PC-3 (cell line): ENCODE data around the gene CAMKK2. TPM values are rescaled to one million over a fixed set of nuclear protein-coding genes. Genes with fewer than 3 reads are reported as not detected.
A peak's percentile ranks its signal among the peaks of the same experiment; 100 is the strongest.
"Not testable (repeated sequence)": the region's sequence is repeated elsewhere in the genome, so short reads cannot be mapped to it uniquely, and the experiment has no call there.

Experiments
- ATAC-seq: fragments of 200-7000 bp; cut with Tn5 transposase; 2 replicates; pipeline ENCODE4 v1.9.1; 2020; ENCODE audit warnings: mild to moderate bottlenecking, moderate library complexity
- BruUV-seq: library from RNA; stranded (reverse); fragments of 400-500 nt; replicated peaks from 2 replicates; lab custom pipeline; 2021; lab: Mats Ljungman, UMichigan
- CTCF ChIA-PET: fragments of 300-600 bp; sonication (Branson Sonifier 250); formaldehyde crosslinking; loops from one replicate; lab custom pipeline; 2022; ENCODE audit warnings: antibody characterized with exemption; lab: Charles Lee
- POLR2A ChIA-PET: fragments of 300-600 bp; sonication (Branson Sonifier 250); formaldehyde crosslinking; loops from one replicate; lab custom pipeline; 2022; ENCODE audit warnings: antibody characterized with exemption; ENCODE audit not compliant: unreplicated experiment; lab: Charles Lee
- DNase-seq: peaks from one replicate; pipeline ENCODE4 v3.0.0-alpha.2; 2015
- H2AFZ ChIP-seq: fragments of 300-600 bp; sonication (generic); 2 replicates; pipeline ENCODE4 v1.6.0; 2016; ENCODE audit warnings: antibody characterized with exemption, low read length
- H3F3A ChIP-seq: fragments of 300-600 bp; sonication (generic); one replicate; pipeline ENCODE4 v1.6.0; 2017; ENCODE audit warnings: antibody characterized with exemption, low read length, control low read depth, mild to moderate bottlenecking; ENCODE audit not compliant: unreplicated experiment
- H3K27ac ChIP-seq: fragments of 300-600 bp; sonication (generic); 2 replicates; pipeline ENCODE4 v1.5.1; 2016; ENCODE audit warnings: mild to moderate bottlenecking, low read length
- H3K27me3 ChIP-seq: fragments of 300-600 bp; sonication (generic); 2 replicates; pipeline ENCODE4 v1.6.1; 2016; ENCODE audit warnings: low read length, mixed read lengths
- H3K36me3 ChIP-seq: fragments of 300-600 bp; sonication (generic); 2 replicates; pipeline ENCODE4 v1.6.1; 2016; ENCODE audit warnings: low read depth, mixed run types, low read length, mixed read lengths
- H3K4me1 ChIP-seq: fragments of 300-600 bp; sonication (generic); 2 replicates; pipeline ENCODE4 v1.5.1; 2016; ENCODE audit warnings: low read length; ENCODE audit not compliant: insufficient read depth
- H3K4me2 ChIP-seq: fragments of 300-600 bp; sonication (generic); 2 replicates; pipeline ENCODE4 v1.6.0; 2016; ENCODE audit warnings: low read length
- H3K4me3 ChIP-seq: fragments of 300-600 bp; sonication (generic); 2 replicates; pipeline ENCODE4 v1.5.1; 2016; ENCODE audit warnings: mild to moderate bottlenecking, low read length, mixed read lengths
- H3K79me2 ChIP-seq: fragments of 300-600 bp; sonication (generic); 2 replicates; pipeline ENCODE4 v1.6.1; 2017; ENCODE audit warnings: low read length, mixed read lengths
- H3K9ac ChIP-seq: fragments of 300-600 bp; sonication (generic); 2 replicates; pipeline ENCODE4 v1.6.0; 2016; ENCODE audit warnings: mild to moderate bottlenecking, low read length
- H3K9me2 ChIP-seq: fragments of 300-600 bp; sonication (generic); replicated peaks from 2 replicates; pipeline ENCODE4 v1.6.1; 2016; ENCODE audit warnings: mixed run types, low read length, mixed read lengths
- H3K9me3 ChIP-seq: fragments of 300-600 bp; sonication (generic); 2 replicates; pipeline ENCODE4 v1.6.1; 2016; ENCODE audit warnings: low read length, mixed read lengths
- H4K20me1 ChIP-seq: fragments of 300-600 bp; sonication (generic); 2 replicates; pipeline ENCODE4 v1.6.1; 2016; ENCODE audit warnings: low read length, mixed read lengths
- CTCF ChIP-seq: fragments of 300-600 bp; sonication (generic); conservative IDR thresholded peaks from 2 replicates; pipeline ENCODE4 v1.5.1; 2017; ENCODE audit warnings: antibody characterized with exemption, low read depth, mild to moderate bottlenecking, low read length
- EZH2 ChIP-seq: fragments of 300-600 bp; sonication (generic); IDR thresholded peaks from one replicate; pipeline ENCODE4 v1.6.1; 2017; ENCODE audit warnings: antibody characterized with exemption, mild to moderate bottlenecking, low read length; ENCODE audit not compliant: unreplicated experiment
- EZH2phosphoT487 ChIP-seq: fragments of 300-600 bp; sonication (generic); IDR thresholded peaks from 2 replicates; pipeline ENCODE4 v1.6.1; 2018; ENCODE audit warnings: mild to moderate bottlenecking, antibody characterized with exemption, low read length, borderline replicate concordance
- intact Hi-C: fragments of 100-400 bp; cut with micrococcal nuclease; formaldehyde crosslinking; loops from 2 replicates; pipeline ENCODE4 v1.9.0; 2023
- total RNA-seq: library from RNA; depleted of rRNA; stranded (reverse); fragments of >200 nt; gene quantifications from 2 replicates; pipeline ENCODE4 v1.2.3, GENCODE V29; 2014

CAMKK2 gene
- total RNA-seq, 1 experiment from 2014 or later, result 26.5 TPM

GRCh38 chr12:121232163-121232562, 64.3 kb downstream of the CAMKK2 start:
- intact Hi-C loops, result no loop called here
- Histone ChIP-seq H3K4me1 (peaks cover 19% of the 10 kb centered on the region), H2AFZ (no peak overlapping the region), H3F3A (no peaks in the 10 kb centered on the region), H3K9me3 (no peaks in the 10 kb centered on the region), H3K9ac (no peak overlapping the region), H3K36me3 (0 out of 2 replicates have a peak, but pooled peaks cover 7% of the 10 kb centered on the region), H3K79me2 (no peaks in the 10 kb centered on the region), H4K20me1 (no peaks in the 10 kb centered on the region), H3K27ac (no peak overlapping the region), H3K27me3 (no peaks in the 10 kb centered on the region), H3K4me3 (no peak overlapping the region), H3K4me2 (no peak overlapping the region), H3K9me2 (no peaks in the 10 kb centered on the region)
- ChIA-PET POLR2A (no interaction called here), CTCF (no interaction called here)
- no peak for TF ChIP-seq CTCF
- no peak for TF ChIP-seq EZH2
- no peak for TF ChIP-seq EZH2phosphoT487
- no peak for DNase-seq
- no peak for ATAC-seq
- no TSS peak for BruUV-seq

DNA sequence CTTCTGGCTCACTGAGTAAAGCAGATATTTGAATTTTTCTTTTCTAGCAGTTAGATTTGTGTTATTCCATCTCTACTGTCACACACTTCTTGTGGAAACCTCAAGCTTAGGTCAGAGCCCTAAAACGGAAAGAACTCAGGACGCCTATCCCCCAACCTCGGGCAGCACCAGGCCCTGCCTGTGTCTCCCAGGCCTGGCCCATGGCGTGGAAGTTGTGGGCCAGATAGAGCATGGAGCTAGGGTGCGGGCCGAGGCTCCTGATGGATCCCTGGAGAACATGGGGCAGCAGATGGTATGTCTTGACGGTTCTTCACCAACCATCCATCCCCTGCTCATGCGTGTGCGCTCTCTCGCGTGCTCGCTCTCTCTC, 66.0 kb downstream of the CAMKK2 start:
- Histone ChIP-seq H3K36me3 (0 out of 2 replicates have a peak, but pooled peaks cover 4% of the 10 kb centered on the region), H3K27ac (no peak overlapping the region), H3K4me3 (no peak overlapping the region), H3K9ac (no peak overlapping the region), H3K9me3 (no peaks in the 10 kb centered on the region), H3K27me3 (no peaks in the 10 kb centered on the region), H3K4me2 (no peak overlapping the region), H3K4me1 (peaks cover 22% of the 10 kb centered on the region), H4K20me1 (no peaks in the 10 kb centered on the region), H2AFZ (no peak overlapping the region), H3K79me2 (no peaks in the 10 kb centered on the region), H3F3A (no peaks in the 10 kb centered on the region), H3K9me2 (no peaks in the 10 kb centered on the region)
- DNase-seq, result no peak
- ChIA-PET POLR2A (no interaction called here), CTCF (no interaction called here)
- no peak; the same call in 1 of the 2 replicates for ATAC-seq
- TF ChIP-seq EZH2, result no peak
- no peak for TF ChIP-seq EZH2phosphoT487
- no peak for TF ChIP-seq CTCF
- no TSS peak for BruUV-seq
- intact Hi-C loops, result loop anchor here (1.0 to 2.0 kb wide), 3 partner anchors 98 to 168 kb away; partner anchors contain the start of gene P2RX7

GRCh38 chr12:121229826-121230537, 66.5 kb downstream of the CAMKK2 start:
- ATAC-seq (peak; percentile 84), DNase-seq (peak; percentile 88)
- H4K20me1 ChIP-seq, H3K9me3 ChIP-seq, H3K9me2 ChIP-seq, H3K79me2 ChIP-seq, H3K4me3 ChIP-seq, BruUV-seq, H2AFZ ChIP-seq, H3F3A ChIP-seq, H3K36me3 ChIP-seq, H3K27me3 ChIP-seq, POLR2A ChIA-PET: not testable (repeated sequence)
- Histone ChIP-seq H3K9ac (0 out of 2 replicates have a peak overlapping the region, but pooled peaks have one; percentile 19), H3K27ac (peak overlapping the region; percentile 34), H3K4me2 (peak overlapping the region; percentile 16), H3K4me1 (peaks cover 22% of the 10 kb centered on the region)
- peak; percentile 90 for TF ChIP-seq CTCF
- CTCF ChIA-PET, result interaction anchor here (0.6 to 0.7 kb wide), 2 partner anchors 108 to 167 kb away, joined by 3 to 5 read pairs; no protein-coding TSS in a partner anchor
- intact Hi-C loops, result loop anchor here (1.0 to 2.0 kb wide), 3 partner anchors 97 to 167 kb away; partner anchors contain the start of gene P2RX7
